H1 (cell line): Measurements from ENCODE around the gene TEX54. TPM values are rescaled to one million over a fixed set of nuclear protein-coding genes. Genes with fewer than 3 reads are reported as not detected.

Experiments
- TAF7 ChIP-seq: optimal IDR thresholded peaks from 2 replicates; pipeline ENCODE3; 2011; ENCODE audit warnings: low read depth, mild to moderate bottlenecking, inconsistent platforms, low read length, moderate library complexity, borderline replicate concordance
- polyA plus RNA-seq, 7 experiments: library from polyadenylated mRNA; depleted of rRNA in 3 of 7; stranded (reverse) in 5 of 7; unstranded in 2 of 7; fragments of >200 nt in 5 of 7; fragments of 200-250 nt in 2 of 7; gene quantifications; 1 replicate in 5 of 7; 2 replicates in 1 of 7; 4 replicates in 1 of 7; pipeline versions ENCODE4 v1.2.1 to v1.2.3, GENCODE V29; 2011 to 2013; ENCODE audit warnings: missing spikeins in 2 of 7, mixed read lengths in 2 of 7
- total RNA-seq: library from RNA; stranded (reverse); fragmentation: NEBNext Ultra II Directional; extraction: Animal tissue kit (Norgen Biotek cat#: 25700); gene quantifications from 2 replicates; pipeline ENCODE4 v1.2.1, GENCODE V29; 2021

Gene TEX54
- total and polyA plus RNA-seq, 2 of the 8 experiments (the other 6 are each of a cell fraction or from before 2014, with no cell fraction given): 1.2 TPM; not detected in 1

GRCh38 chr11:62882431-62882749, 49.7 kb upstream of the TEX54 start (continued):
- no peak for TF ChIP-seq TAF7
